Mesenteric fat pad (tissue), 1 donor: Measurements from ENCODE around the gene ROCK2. TPM values are rescaled to one million over a fixed set of nuclear protein-coding genes. Genes with fewer than 3 reads are reported as not detected.
"Not testable (repeated sequence)": the region's sequence is repeated elsewhere in the genome, so short reads cannot be mapped to it uniquely, and the experiment has no call there.

ENCODE experiments used
- DNase-seq: peaks from one replicate; pipeline ENCODE4 v3.0.0-alpha.2; 2020; ENCODE audit warnings: low spot score
- total RNA-seq: library from RNA; stranded (reverse); fragmentation: NEBNext Ultra II Directional; extraction: Animal tissue kit (Norgen Biotek cat#: 25700); gene quantifications from one replicate; pipeline ENCODE4 v1.2.1, GENCODE V29; 2021
- donor health status: DM: yes; HTN: yes; CAD: no.

ROCK2 gene
- total RNA-seq, 1 donor from 2014 or later: 456 TPM

- no peak for DNase-seq
These were observed 1.7 kb downstream of the ROCK2 start for GRCh38 chr2:11342551-11343367.

- no peak for DNase-seq
These were observed 3.7 kb downstream of the ROCK2 start for GRCh38 chr2:11340717-11341116.

GRCh38 chr2:11339508-11340083 is 4.8 kb downstream of the ROCK2 start:
- no peak for DNase-seq

GRCh38 chr2:11338580-11338979 is 5.9 kb downstream of the ROCK2 start:
- no peak for DNase-seq

- DNase-seq: no peak
These were observed 6.5 kb downstream of the ROCK2 start for GRCh38 chr2:11337909-11338308.

GRCh38 chr2:11336189-11336588 is 8.2 kb downstream of the ROCK2 start:
- no peak for DNase-seq

GRCh38 chr2:11333427-11334183 is 10.8 kb downstream of the ROCK2 start:
- DNase-seq: no peak

- DNase-seq: no peak
These were observed 11.8 kb downstream of the ROCK2 start for GRCh38 chr2:11332596-11332995.

GRCh38 chr2:11330457-11331142 is 13.8 kb downstream of the ROCK2 start:
- no peak for DNase-seq

GRCh38 chr2:11329776-11330175 is 14.7 kb downstream of the ROCK2 start:
- DNase-seq: no peak

GRCh38 chr2:11328522-11328921 is 15.9 kb downstream of the ROCK2 start:
- DNase-seq: not testable (repeated sequence)

- DNase-seq: no peak
These were observed 16.6 kb downstream of the ROCK2 start for GRCh38 chr2:11327871-11328270.

- no peak for DNase-seq
These were observed 17.7 kb downstream of the ROCK2 start for GRCh38 chr2:11326677-11327211.

- no peak for DNase-seq
These were observed 18.3 kb downstream of the ROCK2 start for GRCh38 chr2:11325961-11326676.

GRCh38 chr2:11321847-11322246 is 22.6 kb downstream of the ROCK2 start:
- DNase-seq: no peak

GRCh38 chr2:11320698-11321492 is 23.5 kb downstream of the ROCK2 start:
- no peak for DNase-seq

GRCh38 chr2:11319939-11320338 is 24.5 kb downstream of the ROCK2 start:
- no peak for DNase-seq

- DNase-seq: no peak
These were observed 29.2 kb downstream of the ROCK2 start for GRCh38 chr2:11315074-11315705.

- DNase-seq: no peak
These were observed 29.9 kb downstream of the ROCK2 start for GRCh38 chr2:11314487-11314886.
